ENCODE data around the gene PROKR2.

Gene PROKR2

GRCh38 chr20:5279661-5280060 lies 37.1 kb downstream of the PROKR2 start:
- DNase-seq: no peak

- DNase-seq: no peak
Measured at GRCh38 chr20:5272268-5272667, 44.5 kb downstream of the PROKR2 start.

- DNase-seq: no peak
Measured at GRCh38 chr20:5270603-5271002, 46.2 kb downstream of the PROKR2 start.

- DNase-seq: no peak
Measured at GRCh38 chr20:5268449-5268848, 48.3 kb downstream of the PROKR2 start.

- DNase-seq: no peak
Measured at GRCh38 chr20:5267092-5267491, 49.7 kb downstream of the PROKR2 start.

Measured in NCI-H774 (cell line).